ENCODE results near the gene REELD1. TPM values are rescaled to one million over a fixed set of nuclear protein-coding genes. Genes with fewer than 3 reads are reported as not detected.

REELD1 gene
- total and polyA plus RNA-seq, 4 donors: 0.07 to 0.08 TPM; not detected in 2

DNA sequence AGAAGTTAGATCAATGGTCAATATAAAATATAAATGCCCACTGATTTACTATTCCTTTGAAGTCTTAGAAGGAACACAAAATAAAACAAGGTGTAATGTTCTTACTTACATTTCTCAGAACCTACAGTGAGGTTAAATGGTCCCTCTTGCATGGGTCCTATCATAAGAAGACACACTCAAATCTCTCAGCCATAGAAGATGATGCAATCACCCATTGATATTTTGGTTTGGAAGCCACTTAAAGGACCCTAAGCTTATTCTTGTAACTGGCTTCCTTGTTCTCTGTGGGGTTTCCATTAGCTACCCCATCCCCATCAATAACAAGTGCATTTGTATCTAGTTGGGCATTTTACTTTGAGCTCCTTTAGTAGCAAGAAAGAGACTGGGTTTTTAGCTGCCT lies 15.1 kb downstream of the REELD1 start:
- DNase-seq (ENCODE audit: low spot score): no peak
- TF ChIP-seq CTCF (IDR thresholded peaks at IDR 0.05; ENCODE audit: low read depth, low read length, missing input control) (no peak), HNF4A (conservative IDR thresholded peaks at IDR 0.05) (no peak), RXRA (IDR thresholded peaks at IDR 0.05) (no peak), SP1 (IDR thresholded peaks at IDR 0.05) (no peak), FOXA2 (IDR thresholded peaks at IDR 0.05) (no peak), ATF3 (IDR thresholded peaks at IDR 0.05) (no peak), GABPA (IDR thresholded peaks at IDR 0.05 in 1 of 2, conservative IDR thresholded peaks at IDR 0.05 in 1 of 2) (no peak), FOXA1 (IDR thresholded peaks at IDR 0.05) (no peak), REST (IDR thresholded peaks at IDR 0.05) (no peak), MAX (IDR thresholded peaks at IDR 0.05) (no peak), YY1 (IDR thresholded peaks at IDR 0.05) (no peak), TAF1 (conservative IDR thresholded peaks at IDR 0.05) (no peak), NR2F2 (IDR thresholded peaks at IDR 0.05) (no peak), HNF4G (IDR thresholded peaks at IDR 0.05) (no peak), ZBTB33 (IDR thresholded peaks at IDR 0.05) (no peak)
- H3K36me3 ChIP-seq (ENCODE audit: control insufficient read depth in 4 of 4, insufficient read depth in 3 of 4, low read depth in 1 of 4, low read length in 3 of 4): no peaks in the 10 kb centered on the region
- H3K9me3 ChIP-seq (ENCODE audit: control insufficient read depth in 4 of 4, low read length in 3 of 4): peaks cover 0 to 3% (median 0%) of the 10 kb centered on the region in 4 donors
- no peaks in the 10 kb centered on the region for H3K27me3 ChIP-seq (ENCODE audit: control insufficient read depth in 4 of 4, insufficient read depth in 4 of 4, low read length in 3 of 4)
- no peak overlapping the region for H3K27ac ChIP-seq (ENCODE audit: low read depth in 1 of 2, low read length in 2 of 2)
- no peak overlapping the region for H3K4me3 ChIP-seq (ENCODE audit: low read depth in 1 of 3, low read length in 3 of 3)
- H3K9ac ChIP-seq (ENCODE audit: low read depth in 1 of 2, low read length in 2 of 2): no peak overlapping the region
- H3K4me1 ChIP-seq (ENCODE audit: control insufficient read depth in 4 of 4, insufficient read depth in 4 of 4, low read length in 3 of 4): no peaks in the 10 kb centered on the region

DNA sequence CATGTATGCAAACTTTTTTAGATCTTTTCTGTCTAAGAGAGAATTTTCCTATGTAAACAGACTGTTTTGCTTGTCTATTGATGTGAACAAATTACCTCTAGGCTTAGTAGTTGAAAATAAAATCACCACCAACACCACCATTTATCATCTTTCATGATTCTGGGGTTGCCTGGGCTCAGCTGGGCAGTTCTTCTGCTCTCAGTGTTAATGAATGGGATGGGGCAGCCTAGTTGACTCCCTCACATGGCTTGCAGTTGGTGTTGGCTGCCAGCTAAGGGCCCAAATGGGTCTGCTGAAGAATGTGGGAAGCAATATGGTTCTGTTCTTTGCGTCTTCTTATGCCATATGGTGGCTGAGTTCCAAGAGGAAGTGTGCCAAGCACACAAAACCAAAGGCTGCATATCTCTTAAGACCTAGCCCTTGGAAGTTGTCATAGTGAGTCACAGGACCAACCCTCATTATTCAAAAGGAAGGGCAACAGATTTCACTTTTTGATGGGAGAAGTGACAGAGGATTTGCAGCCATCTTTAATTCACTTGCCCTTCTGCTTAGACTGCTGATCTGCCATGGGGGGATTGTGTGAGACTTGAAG lies 17.9 kb downstream of the REELD1 start:
- no peak for DNase-seq (ENCODE audit: low spot score)
- WGBS: 80% methylated on average over 1 of the region's 1 CpG
- no peaks in the 10 kb centered on the region for H3K36me3 ChIP-seq (ENCODE audit: control insufficient read depth in 4 of 4, insufficient read depth in 3 of 4, low read depth in 1 of 4, low read length in 3 of 4)
- TF ChIP-seq YY1 (IDR thresholded peaks at IDR 0.05): no peak
- TF ChIP-seq MAX (IDR thresholded peaks at IDR 0.05): no peak
- TF ChIP-seq NR2F2 (IDR thresholded peaks at IDR 0.05): no peak
- no peak for TF ChIP-seq TAF1 (conservative IDR thresholded peaks at IDR 0.05)
- no peak for TF ChIP-seq SP1 (IDR thresholded peaks at IDR 0.05)
- TF ChIP-seq ATF3 (IDR thresholded peaks at IDR 0.05): no peak
- no peak for TF ChIP-seq EGR1 (IDR thresholded peaks at IDR 0.05; ENCODE audit: low read depth in 2 of 2)
- no peak for TF ChIP-seq CTCF (IDR thresholded peaks at IDR 0.05; ENCODE audit: low read depth, low read length, missing input control)
- no peak for TF ChIP-seq ZBTB33 (IDR thresholded peaks at IDR 0.05)

More for the DNA sequence above, 17.9 kb downstream of the REELD1 start:
- H3K27me3 ChIP-seq (ENCODE audit: control insufficient read depth in 4 of 4, insufficient read depth in 4 of 4, low read length in 3 of 4): no peaks in the 10 kb centered on the region
- peaks cover 0 to 3% (median 0%) of the 10 kb centered on the region in 4 donors for H3K9me3 ChIP-seq (ENCODE audit: control insufficient read depth in 4 of 4, low read length in 3 of 4)
- no peak overlapping the region for H3K9ac ChIP-seq (ENCODE audit: low read depth in 1 of 2, low read length in 2 of 2)
- no peak overlapping the region for H3K4me3 ChIP-seq (ENCODE audit: low read depth in 1 of 3, low read length in 3 of 3)
- no peak overlapping the region for H3K27ac ChIP-seq (ENCODE audit: low read depth in 1 of 2, low read length in 2 of 2)
- no peaks in the 10 kb centered on the region for H3K4me1 ChIP-seq (ENCODE audit: control insufficient read depth in 4 of 4, insufficient read depth in 4 of 4, low read length in 3 of 4)

Data from liver (tissue), 9 donors.